ENCODE results near the gene NLRP6. TPM values are rescaled to one million over a fixed set of nuclear protein-coding genes. Genes with fewer than 3 reads are reported as not detected.

The NLRP6 gene
- total and polyA plus RNA-seq, 5 donors: 0.02 to 0.24 (median 0.11) TPM; not detected in 2

DNA sequence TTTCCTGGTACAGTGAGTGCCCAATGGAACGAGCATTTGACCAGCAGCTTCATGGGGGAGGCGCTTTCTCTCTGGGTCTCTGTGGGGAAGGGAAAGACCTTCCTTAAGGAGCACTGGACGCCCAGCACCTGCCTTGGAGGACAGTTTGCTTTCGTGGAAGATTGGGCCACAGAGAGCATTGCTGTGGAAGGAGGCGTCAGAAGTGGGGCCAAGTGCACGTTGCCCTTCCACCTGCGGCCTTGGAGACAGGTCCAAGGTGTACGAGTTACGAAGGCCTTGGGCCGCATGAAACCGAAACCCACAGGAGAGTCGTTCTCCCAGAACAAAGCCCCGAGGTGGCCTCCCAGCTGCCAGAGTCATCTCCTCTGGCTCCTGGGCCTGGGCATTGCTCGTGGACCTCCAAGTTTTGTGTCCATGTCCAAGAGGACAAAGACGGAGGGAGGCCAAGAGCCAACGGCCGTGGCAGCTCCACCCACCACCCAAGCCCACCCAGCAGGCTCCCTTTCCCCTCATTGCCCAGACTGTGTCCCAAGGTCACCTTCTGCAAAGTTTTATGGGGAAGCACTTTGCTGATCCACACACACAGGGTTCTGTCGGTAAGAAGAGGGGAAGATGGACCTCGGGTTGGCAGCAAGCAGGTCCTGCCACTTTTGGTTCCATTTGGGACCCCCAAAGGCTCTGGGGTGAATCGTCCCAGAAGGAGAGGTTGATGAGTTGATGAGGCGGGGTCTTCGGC is 5.8 kb upstream of the NLRP6 start:
- Histone ChIP-seq H3K4me3 (ENCODE audit: low read length) (no peak overlapping the region), H3K4me1 (ENCODE audit: control insufficient read depth, insufficient read depth, low read length) (no peaks in the 10 kb centered on the region), H3K9me3 (ENCODE audit: control insufficient read depth, low read length) (no peaks in the 10 kb centered on the region), H3K27ac (ENCODE audit: low read length) (no peak overlapping the region), H3K27me3 (ENCODE audit: control insufficient read depth, insufficient read depth) (no peaks in the 10 kb centered on the region)
- ATAC-seq: no peak
- intact Hi-C loops (cut with DNase I): no loop called here
- DNase-seq: peak in 2 of 3 donors; percentile 26 to 46
- WGBS: 84% methylated on average over 22 of the region's 22 CpGs

DNA sequence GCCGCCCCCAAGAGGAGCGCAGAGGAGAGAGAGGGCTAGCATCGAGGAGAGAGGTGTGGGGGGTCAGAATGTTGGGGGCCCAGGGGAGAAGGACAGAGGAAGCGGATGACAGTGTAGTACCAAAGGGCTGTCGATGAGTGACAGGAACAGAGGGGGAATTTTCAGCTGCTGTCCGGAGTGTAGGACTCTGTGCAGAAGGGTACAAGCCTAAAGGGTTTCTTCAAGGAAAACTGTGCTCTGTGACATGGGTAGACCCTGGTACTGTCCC is 5.3 kb upstream of the NLRP6 start:
- no peak for DNase-seq
- no peaks in the 10 kb centered on the region for H3K27me3 ChIP-seq (ENCODE audit: control insufficient read depth, insufficient read depth)
- 86% methylated on average over 6 of the region's 6 CpGs for WGBS
- H3K4me3 ChIP-seq (ENCODE audit: low read length): no peak overlapping the region
- H3K9me3 ChIP-seq (ENCODE audit: control insufficient read depth, low read length): no peaks in the 10 kb centered on the region
- H3K27ac ChIP-seq (ENCODE audit: low read length): no peak overlapping the region
- no peak for ATAC-seq
- intact Hi-C loops (cut with DNase I): no loop called here
- H3K4me1 ChIP-seq (ENCODE audit: control insufficient read depth, insufficient read depth, low read length): no peaks in the 10 kb centered on the region

- no peak overlapping the region for H3K4me3 ChIP-seq (ENCODE audit: low read length)
- ATAC-seq (no peak), DNase-seq (no peak)
- intact Hi-C loops (cut with DNase I): no loop called here
- no peak overlapping the region for H3K27ac ChIP-seq (ENCODE audit: low read length)
- no peaks in the 10 kb centered on the region for H3K27me3 ChIP-seq (ENCODE audit: control insufficient read depth, insufficient read depth)
- no peaks in the 10 kb centered on the region for H3K9me3 ChIP-seq (ENCODE audit: control insufficient read depth, low read length)
- no peaks in the 10 kb centered on the region for H3K4me1 ChIP-seq (ENCODE audit: control insufficient read depth, insufficient read depth, low read length)
These were observed 2.0 kb upstream of the NLRP6 start for GRCh38 chr11:276219-276618.

DNA sequence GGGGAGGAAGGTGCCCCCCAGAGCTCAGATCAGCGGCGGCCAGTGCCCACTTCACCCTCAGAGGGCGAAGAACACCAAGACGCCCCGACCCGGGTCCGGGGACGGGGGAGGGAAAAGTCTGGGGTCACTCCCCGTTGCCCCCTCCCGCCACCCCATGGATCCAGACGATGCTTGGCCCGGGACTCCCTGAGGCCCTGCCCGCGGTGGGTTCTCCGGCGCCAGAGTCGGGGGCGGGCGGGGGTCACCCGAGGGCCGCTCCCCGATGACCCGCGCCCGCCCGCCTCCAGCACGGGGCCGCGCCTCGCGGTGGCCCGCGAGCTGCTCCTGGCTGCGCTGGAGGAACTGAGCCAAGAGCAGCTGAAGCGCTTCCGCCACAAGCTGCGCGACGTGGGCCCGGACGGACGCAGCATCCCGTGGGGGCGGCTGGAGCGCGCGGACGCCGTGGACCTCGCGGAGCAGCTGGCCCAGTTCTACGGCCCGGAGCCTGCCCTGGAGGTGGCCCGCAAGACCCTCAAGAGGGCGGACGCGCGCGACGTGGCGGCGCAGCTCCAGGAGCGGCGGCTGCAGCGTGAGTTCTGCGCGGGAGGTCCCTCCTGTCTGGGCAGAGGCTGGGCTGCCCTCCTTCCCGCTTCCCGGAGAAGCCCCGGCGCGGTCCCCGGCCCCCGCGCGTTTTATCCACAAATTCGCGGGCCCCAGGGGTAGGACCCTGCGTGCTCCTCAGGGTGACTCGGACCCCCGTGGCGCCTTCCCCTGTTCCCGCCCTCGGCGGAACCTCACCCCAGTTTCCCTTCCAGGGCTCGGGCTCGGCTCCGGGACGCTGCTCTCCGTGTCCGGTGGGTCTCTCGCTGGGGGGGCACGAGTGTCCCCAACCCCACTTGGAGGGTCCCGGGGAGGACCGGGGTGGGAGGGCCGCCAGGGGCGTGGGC is 1.1 kb downstream of the NLRP6 start:
- 9% methylated on average over 97 of the region's 97 CpGs for WGBS
- Histone ChIP-seq H3K4me1 (ENCODE audit: control insufficient read depth, insufficient read depth, low read length) (no peaks in the 10 kb centered on the region), H3K27me3 (ENCODE audit: control insufficient read depth, insufficient read depth) (no peaks in the 10 kb centered on the region), H3K4me3 (ENCODE audit: low read length) (no peak overlapping the region), H3K9me3 (ENCODE audit: control insufficient read depth, low read length) (no peaks in the 10 kb centered on the region), H3K27ac (ENCODE audit: low read length) (no peak overlapping the region)
- ATAC-seq (peak; percentile 27 to 49), DNase-seq (peak in 2 of 3 donors; percentile 54 to 68)
- intact Hi-C loops (cut with DNase I): no loop called here

DNA sequence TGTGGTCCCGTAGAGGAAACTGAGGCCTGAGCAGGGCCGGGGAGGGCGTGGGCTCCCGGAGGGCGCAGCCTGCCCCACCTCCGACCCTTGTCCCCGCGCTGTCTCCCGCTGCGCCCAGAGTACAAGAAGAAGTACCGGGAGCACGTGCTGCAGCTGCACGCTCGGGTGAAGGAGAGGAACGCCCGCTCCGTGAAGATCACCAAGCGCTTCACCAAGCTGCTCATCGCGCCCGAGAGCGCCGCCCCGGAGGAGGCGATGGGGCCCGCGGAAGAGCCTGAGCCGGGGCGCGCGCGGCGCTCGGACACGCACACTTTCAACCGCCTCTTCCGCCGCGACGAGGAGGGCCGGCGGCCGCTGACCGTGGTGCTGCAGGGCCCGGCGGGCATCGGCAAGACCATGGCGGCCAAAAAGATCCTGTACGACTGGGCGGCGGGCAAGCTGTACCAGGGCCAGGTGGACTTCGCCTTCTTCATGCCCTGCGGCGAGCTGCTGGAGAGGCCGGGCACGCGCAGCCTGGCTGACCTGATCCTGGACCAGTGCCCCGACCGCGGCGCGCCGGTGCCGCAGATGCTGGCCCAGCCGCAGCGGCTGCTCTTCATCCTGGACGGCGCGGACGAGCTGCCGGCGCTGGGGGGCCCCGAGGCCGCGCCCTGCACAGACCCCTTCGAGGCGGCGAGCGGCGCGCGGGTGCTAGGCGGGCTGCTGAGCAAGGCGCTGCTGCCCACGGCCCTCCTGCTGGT is 1.9 kb downstream of the NLRP6 start:
- no peak overlapping the region for H3K27ac ChIP-seq (ENCODE audit: low read length)
- peak overlapping the region; percentile 5 for H3K4me3 ChIP-seq (ENCODE audit: low read length)
- intact Hi-C loops (cut with DNase I): no loop called here
- DNase-seq (peak in 2 of 3 donors; percentile 65 to 70), ATAC-seq (peak; percentile 17 to 34)
- WGBS: 3% methylated on average over 85 of the region's 85 CpGs
- H3K4me1 ChIP-seq (ENCODE audit: control insufficient read depth, insufficient read depth, low read length): no peaks in the 10 kb centered on the region
- no peaks in the 10 kb centered on the region for H3K9me3 ChIP-seq (ENCODE audit: control insufficient read depth, low read length)
- no peaks in the 10 kb centered on the region for H3K27me3 ChIP-seq (ENCODE audit: control insufficient read depth, insufficient read depth)

GRCh38 chr11:280706-281485 is 2.7 kb downstream of the NLRP6 start:
- H3K4me3 ChIP-seq (ENCODE audit: low read length): peak overlapping the region; percentile 5
- H3K27me3 ChIP-seq (ENCODE audit: control insufficient read depth, insufficient read depth): no peaks in the 10 kb centered on the region
- H3K9me3 ChIP-seq (ENCODE audit: control insufficient read depth, low read length): no peaks in the 10 kb centered on the region
- 8% methylated on average over 79 of the region's 79 CpGs for WGBS
- ATAC-seq (no peak), DNase-seq (peak in 2 of 3 donors; percentile 51 to 55)
- intact Hi-C loops (cut with DNase I): no loop called here
- no peaks in the 10 kb centered on the region for H3K4me1 ChIP-seq (ENCODE audit: control insufficient read depth, insufficient read depth, low read length)
- H3K27ac ChIP-seq (ENCODE audit: low read length): no peak overlapping the region

DNA sequence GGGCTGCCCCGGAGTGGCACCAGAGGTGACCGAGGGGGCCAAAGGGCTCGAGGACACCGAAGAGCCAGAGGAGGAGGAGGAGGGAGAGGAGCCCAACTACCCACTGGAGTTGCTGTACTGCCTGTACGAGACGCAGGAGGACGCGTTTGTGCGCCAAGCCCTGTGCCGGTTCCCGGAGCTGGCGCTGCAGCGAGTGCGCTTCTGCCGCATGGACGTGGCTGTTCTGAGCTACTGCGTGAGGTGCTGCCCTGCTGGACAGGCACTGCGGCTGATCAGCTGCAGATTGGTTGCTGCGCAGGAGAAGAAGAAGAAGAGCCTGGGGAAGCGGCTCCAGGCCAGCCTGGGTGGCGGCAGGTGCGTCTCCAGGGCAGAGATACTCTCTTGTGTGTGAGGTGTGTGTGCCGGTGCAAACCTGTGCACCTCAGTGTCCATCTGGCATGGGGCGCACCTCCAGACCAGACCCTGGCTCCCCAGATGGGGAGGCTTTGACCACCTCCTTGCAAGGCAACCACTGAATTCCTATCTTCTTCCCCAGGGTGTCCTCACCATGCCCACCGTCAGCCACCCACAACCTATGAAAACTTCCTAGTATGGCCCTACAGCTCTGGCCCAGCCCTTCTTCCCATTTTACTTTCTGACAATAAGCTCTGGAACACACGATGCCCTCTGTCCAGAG is 3.4 kb downstream of the NLRP6 start:
- ATAC-seq: no peak
- H3K27ac ChIP-seq (ENCODE audit: low read length): no peak overlapping the region
- DNase-seq: peak in 1 of 3 donors; percentile 41
- no peak overlapping the region for H3K4me3 ChIP-seq (ENCODE audit: low read length)
- no peaks in the 10 kb centered on the region for H3K27me3 ChIP-seq (ENCODE audit: control insufficient read depth, insufficient read depth)
- intact Hi-C loops (cut with DNase I): no loop called here
- no peaks in the 10 kb centered on the region for H3K4me1 ChIP-seq (ENCODE audit: control insufficient read depth, insufficient read depth, low read length)
- no peaks in the 10 kb centered on the region for H3K9me3 ChIP-seq (ENCODE audit: control insufficient read depth, low read length)
- WGBS: 32% methylated on average over 26 of the region's 26 CpGs

DNA sequence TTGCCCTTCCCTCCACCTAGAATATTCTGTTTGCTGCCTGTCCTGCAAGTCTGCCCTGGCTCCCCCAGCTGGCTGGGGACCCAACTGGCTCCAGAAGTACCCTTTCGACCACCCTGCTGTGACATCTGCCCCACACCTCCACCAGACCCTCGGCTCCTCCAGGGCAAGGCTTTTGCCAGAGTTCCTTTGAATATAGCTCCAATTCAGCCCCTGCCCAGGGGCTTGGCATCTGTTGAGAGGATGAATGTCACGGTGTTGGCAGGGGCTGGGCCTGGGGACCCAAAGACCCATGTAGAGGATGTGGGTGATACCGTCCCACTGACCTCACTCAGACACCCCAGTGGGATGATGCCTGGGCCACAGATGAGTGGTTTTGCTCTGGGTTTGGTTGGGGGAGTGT is 4.0 kb downstream of the NLRP6 start:
- Histone ChIP-seq H3K27ac (ENCODE audit: low read length) (no peak overlapping the region), H3K4me3 (ENCODE audit: low read length) (no peak overlapping the region), H3K27me3 (ENCODE audit: control insufficient read depth, insufficient read depth) (no peaks in the 10 kb centered on the region), H3K9me3 (ENCODE audit: control insufficient read depth, low read length) (no peaks in the 10 kb centered on the region), H3K4me1 (ENCODE audit: control insufficient read depth, insufficient read depth, low read length) (no peaks in the 10 kb centered on the region)
- intact Hi-C loops (cut with DNase I): no loop called here
- peak in 1 of 3 donors; percentile 27 for DNase-seq
- WGBS: 70% methylated on average over 4 of the region's 4 CpGs
- ATAC-seq: no peak

DNA sequence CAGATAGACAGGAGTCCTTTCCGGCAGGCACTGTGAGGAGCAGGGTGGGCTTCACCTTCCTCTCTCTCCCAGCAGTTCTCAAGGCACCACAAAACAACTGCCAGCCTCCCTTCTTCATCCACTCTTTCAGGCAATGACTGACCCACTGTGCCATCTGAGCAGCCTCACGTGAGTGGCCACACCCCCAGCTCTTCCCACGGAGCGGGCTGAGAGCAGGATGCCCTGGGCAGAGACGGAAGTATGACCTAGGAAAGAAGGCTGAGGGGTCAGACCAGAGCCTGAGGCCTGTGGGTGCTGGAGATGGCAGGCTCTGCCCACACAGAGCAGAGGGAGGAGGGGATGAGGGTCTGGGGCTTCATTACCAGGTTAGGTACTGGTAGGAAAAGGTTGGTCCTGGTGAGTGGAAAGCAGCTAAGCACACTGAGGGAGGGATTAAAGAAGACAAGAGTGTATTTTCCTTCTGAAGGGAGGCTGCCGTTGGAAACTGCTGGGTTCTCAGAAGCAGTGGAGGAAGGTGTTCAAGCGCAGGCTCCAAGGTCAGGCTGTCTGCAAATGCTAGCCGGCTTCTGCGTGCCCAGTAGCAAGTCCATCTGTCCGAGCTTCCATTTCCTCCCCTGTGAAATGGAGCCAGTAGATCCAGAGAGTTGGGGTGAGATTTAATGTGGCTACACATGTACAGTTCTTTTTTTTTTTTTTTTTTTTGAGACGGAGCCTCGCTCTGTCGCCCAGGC is 4.6 kb downstream of the NLRP6 start:
- H3K9me3 ChIP-seq (ENCODE audit: control insufficient read depth, low read length): no peaks in the 10 kb centered on the region
- intact Hi-C loops (cut with DNase I): no loop called here
- no peaks in the 10 kb centered on the region for H3K4me1 ChIP-seq (ENCODE audit: control insufficient read depth, insufficient read depth, low read length)
- 62% methylated on average over 13 of the region's 13 CpGs for WGBS
- H3K27me3 ChIP-seq (ENCODE audit: control insufficient read depth, insufficient read depth): no peaks in the 10 kb centered on the region
- no peak for ATAC-seq
- no peak for DNase-seq
- H3K27ac ChIP-seq (ENCODE audit: low read length): no peak overlapping the region
- H3K4me3 ChIP-seq (ENCODE audit: low read length): no peak overlapping the region
